ENCODE data around the gene L3MBTL3.
"Not testable (repeated sequence)": the region's sequence is repeated elsewhere in the genome, so short reads cannot be mapped to it uniquely, and the experiment has no call there.

Gene L3MBTL3

GRCh38 chr6:130147111-130147510, 128.7 kb downstream of the L3MBTL3 start:
- DNase-seq = no peak

GRCh38 chr6:130148181-130148580, 129.8 kb downstream of the L3MBTL3 start:
- no peak for DNase-seq

- DNase-seq = not testable (repeated sequence)
Observed at GRCh38 chr6:130149016-130149415, 130.6 kb downstream of the L3MBTL3 start.

- DNase-seq = no peak
Observed at GRCh38 chr6:130150906-130151305, 132.5 kb downstream of the L3MBTL3 start.

GRCh38 chr6:130152908-130153510, 134.6 kb downstream of the L3MBTL3 start:
- DNase-seq = no peak

- no peak for DNase-seq
Observed at GRCh38 chr6:130156908-130157307, 138.5 kb downstream of the L3MBTL3 start.

GRCh38 chr6:130158056-130158455, 139.7 kb downstream of the L3MBTL3 start:
- no peak for DNase-seq

GRCh38 chr6:130158548-130158947, 140.2 kb downstream of the L3MBTL3 start:
- no peak for DNase-seq

- no peak for DNase-seq
Observed at GRCh38 chr6:130159956-130160355, 141.6 kb downstream of the L3MBTL3 start.

- DNase-seq = no peak
Observed at GRCh38 chr6:130161683-130162404, 143.5 kb downstream of the L3MBTL3 start.

- no peak for DNase-seq
Observed at GRCh38 chr6:130162421-130162820, 144.0 kb downstream of the L3MBTL3 start.

GRCh38 chr6:130163266-130163665, 144.9 kb downstream of the L3MBTL3 start:
- DNase-seq = no peak

GRCh38 chr6:130164251-130164650, 145.9 kb downstream of the L3MBTL3 start:
- no peak for DNase-seq

GRCh38 chr6:130167655-130168054, 149.3 kb downstream of the L3MBTL3 start:
- no peak for DNase-seq

- not testable (repeated sequence) for DNase-seq
Observed at GRCh38 chr6:130170160-130170559, 151.8 kb downstream of the L3MBTL3 start.

GRCh38 chr6:130173377-130174004, 155.1 kb downstream of the L3MBTL3 start:
- not testable (repeated sequence) for DNase-seq

GRCh38 chr6:130176378-130176777, 158.0 kb downstream of the L3MBTL3 start:
- no peak for DNase-seq

- DNase-seq = no peak
Observed at GRCh38 chr6:130178692-130179091, 160.3 kb downstream of the L3MBTL3 start.

GRCh38 chr6:130182466-130182865, 164.1 kb downstream of the L3MBTL3 start:
- DNase-seq = no peak

- DNase-seq = peak; percentile 28
Observed at GRCh38 chr6:130183271-130184222, 165.2 kb downstream of the L3MBTL3 start.

- DNase-seq = no peak
Observed at GRCh38 chr6:130185658-130186057, 167.3 kb downstream of the L3MBTL3 start.

GRCh38 chr6:130187335-130188206, 169.2 kb downstream of the L3MBTL3 start:
- DNase-seq = no peak

All from effector CD4-positive, alpha-beta T cell (primary cell).